ENCODE measurements around the gene AIRE. TPM values are rescaled to one million over a fixed set of nuclear protein-coding genes. Genes with fewer than 3 reads are reported as not detected.
"Not testable (repeated sequence)": the region's sequence is repeated elsewhere in the genome, so short reads cannot be mapped to it uniquely, and the experiment has no call there.

AIRE gene
- polyA plus RNA-seq, 1 donor = 0.15 TPM

DNA sequence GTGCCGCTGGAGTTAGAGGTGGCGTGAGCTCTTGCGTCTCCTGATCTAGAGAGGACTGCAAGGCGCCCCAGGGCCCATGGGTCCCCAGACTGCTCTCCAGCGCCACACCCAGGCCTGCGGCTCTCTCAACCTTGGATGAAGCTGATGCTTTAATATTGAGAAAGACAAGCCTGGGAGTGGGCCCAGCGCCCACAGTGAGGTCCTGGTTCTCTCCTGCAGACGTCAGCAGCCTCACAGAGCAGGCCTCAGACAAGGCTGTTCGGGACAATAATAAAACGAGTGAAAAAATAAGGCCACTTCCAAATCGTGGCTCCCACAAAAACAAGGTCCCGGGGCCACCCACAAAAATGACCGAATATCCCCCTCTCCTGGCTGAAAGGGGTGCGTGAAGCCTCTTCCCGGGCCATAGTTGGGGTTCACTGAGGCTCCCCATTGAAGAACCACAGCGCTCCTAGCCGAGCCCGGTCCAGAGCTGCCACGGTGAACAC is 18.0 kb upstream of the AIRE start:
- DNase-seq = no peak

DNA sequence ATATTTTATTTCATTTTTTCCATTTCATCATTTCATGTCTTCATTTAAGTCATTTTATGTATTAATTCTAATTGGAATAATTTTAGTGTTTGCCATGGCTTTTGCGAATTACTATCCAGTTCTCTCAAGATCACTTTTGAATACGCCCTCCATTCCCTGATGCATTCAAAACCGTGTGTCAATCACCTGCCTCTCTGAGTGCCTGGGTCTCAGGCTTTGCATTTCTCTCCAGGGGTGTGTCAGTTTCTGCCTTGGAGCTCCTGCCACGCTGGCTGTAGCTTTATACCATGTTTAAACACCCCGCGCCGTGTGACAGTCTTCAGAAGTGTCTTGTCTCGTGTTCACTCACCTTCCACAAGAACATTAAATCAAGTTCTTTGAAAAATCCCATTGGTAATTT is 16.6 kb upstream of the AIRE start:
- DNase-seq = no peak

DNA sequence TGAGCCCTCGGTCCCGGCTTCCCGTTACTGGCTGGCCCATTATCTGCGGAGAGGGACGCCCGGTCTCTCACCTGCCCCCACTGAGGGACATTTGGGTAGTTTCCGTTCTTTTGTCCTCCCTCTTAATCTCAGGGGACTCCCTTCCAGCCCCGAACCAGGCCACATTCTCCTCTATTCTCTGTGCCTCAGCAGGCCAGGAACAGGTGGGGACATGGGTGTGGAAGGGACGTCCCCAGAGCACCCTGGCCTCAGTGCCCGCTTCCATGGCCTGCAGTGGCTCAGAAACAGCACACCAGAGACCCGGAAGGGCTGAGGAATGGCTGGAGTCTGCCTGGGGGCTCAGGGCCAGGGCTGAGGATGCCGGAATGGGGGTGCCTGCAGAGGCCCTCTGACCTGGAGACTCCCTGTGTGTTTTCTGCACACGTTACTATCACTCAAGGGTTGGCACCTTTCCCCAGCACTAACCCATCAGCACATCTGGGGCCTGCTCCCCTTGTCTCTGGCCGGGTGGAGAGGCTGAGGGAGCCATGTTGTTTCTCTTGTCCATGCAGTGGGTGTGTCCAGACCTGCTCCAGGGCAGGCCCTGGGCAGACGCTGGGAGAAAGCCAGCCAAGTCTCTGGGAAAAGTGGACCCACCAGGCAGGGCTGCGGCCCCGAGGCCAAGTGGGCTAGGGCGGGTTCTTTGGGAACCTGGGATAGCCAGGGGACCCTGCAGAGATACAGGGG is 14.0 kb upstream of the AIRE start:
- no peak for DNase-seq

DNA sequence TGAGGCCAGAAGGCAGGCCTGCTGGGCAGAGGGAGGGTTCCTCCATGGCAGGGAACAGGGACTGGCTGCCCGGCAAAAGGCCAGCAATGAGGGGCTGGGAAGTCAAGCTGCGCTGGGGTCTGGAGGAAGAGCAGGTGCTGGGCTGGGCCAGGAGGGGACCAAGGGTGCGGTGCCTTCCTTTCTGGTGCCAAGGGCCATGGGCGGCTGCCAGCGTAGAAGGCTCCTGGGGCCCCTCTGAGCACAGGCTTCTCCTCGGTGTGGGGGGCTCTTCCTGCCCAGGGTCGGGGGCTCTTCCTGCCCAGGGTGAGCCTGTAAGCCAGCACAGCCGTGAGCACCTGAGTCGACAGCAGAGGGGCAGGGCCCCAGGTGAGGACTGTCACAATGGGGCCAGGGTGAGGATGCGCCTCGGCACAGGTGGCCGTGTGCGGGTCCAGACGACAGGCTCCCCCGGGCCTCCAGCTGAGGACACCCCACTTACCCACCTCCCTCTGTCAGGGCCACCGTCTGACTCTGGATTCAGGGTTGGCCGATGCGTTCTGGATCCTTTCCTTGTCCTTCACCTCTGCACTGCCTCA is 13.3 kb upstream of the AIRE start:
- DNase-seq = no peak

DNA sequence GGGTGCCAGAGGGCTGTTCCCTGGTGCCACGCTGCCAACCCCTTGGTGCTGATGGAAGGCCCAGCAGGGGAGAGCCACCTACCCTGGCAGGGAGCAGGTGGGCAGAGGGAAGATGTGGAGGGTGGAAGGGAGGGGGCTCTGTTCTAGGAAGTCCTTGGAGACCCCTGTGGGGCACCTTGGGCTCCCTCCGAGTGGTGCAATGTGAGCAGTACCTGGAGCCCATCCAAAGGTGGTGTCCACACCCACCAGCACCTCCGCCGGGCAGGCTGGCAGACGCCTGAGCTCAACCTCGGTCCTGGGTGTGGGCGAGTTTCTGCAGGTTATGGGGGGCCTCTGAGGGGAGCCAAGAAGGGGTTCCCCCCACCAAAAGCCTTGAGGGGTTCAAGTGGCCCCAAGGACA is 12.6 kb upstream of the AIRE start:
- DNase-seq = no peak

DNA sequence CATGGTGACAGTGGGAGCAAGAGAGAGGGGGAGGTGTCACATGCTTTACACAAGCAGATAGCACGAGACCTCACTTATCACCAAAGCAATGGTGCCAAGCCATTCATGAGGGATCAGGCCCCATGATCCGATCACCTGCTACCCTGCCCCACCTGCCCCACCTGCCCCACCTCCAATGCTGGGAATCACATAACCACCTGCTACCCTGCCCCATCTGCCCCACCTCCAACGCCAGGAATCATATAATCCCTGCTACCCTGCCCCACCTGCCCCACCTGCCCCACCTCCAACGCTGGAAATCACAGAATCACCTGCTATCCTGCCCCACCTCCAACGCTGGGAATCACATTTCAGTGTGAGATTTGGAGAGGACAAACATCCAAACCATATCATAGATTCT is 10.6 kb upstream of the AIRE start:
- no peak for DNase-seq

DNA sequence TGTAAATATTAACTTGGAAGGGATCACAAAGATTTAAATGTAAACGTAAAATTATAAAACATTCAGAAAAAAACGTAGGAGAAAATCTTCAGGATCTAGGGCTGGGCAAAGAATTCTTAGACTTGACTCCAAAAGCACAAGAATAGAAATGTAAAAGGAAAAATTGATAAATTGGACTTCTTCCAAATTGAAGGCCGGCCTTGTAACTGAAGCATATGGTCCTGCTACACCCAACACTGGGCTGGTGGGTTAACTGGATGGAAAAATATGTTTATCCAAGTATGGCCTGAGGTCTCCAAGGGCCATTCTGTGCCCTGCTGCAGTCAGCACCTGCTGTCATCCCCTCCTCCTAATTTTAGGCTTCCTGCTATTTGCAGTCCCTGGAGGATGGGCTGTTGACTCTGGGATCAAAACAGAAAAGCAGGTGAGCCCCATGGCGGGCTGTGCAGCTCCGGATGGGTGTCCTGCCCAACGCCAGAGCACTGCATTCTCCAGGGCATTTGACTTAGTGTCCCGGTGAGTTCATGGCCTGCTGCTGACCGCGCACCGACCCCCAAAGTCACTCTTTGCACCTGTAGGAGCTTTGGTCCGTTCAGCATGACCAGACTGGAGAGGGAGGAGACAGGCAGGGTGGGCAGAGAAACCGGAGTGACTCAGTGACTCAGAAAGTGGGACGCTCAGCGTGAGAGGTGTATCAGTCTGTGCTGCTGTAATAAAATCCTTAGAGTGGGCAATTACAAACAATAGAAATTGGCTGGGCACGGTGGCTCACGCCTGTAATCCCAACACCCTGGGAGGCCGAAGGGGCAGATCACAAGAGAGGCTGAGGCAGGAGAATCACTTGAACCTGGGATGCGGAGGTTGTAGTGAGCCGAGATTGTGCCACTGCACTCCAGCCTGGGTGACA is 6.1 kb upstream of the AIRE start:
- no peak for DNase-seq

DNA sequence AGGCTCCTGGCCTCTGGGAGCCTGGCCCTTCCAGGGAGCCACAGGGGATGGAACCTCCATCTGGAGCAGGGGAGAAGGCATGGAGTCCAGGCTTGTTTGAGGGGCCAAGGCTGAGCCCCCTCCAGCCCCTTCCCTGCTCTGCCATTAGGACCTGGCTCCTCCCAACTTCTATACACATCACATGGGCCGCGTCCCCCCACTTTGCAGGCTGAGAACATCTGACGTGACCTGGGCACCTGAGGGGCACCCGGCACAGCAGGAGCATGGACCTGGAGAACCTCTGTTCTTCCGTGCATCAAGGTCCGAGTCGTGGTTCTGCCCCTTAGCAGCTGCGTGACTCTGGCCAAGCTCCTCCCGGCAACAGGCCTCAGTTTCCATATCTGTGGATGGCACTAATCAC is 3.9 kb upstream of the AIRE start:
- DNase-seq = no peak

DNA sequence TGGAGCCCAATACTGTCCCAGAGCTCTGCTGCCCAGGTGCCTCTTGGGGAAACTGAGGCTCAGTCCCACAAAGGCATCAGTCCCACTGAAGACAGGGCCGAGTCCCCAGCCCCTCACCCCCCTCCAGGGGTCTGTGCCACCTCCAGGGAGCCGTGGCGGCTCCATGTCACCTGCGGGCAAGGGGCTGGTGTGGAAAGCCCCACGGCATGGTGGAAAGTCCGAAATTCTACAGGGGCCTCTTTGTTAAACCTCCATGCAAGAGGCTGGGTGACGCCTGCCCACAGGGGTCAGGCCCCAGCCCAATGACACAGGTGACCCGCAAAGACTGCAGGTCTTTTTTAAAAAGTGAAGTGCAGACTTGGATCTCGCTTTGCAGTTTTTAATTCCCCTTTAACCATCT is 3.3 kb upstream of the AIRE start:
- no peak for DNase-seq

DNA sequence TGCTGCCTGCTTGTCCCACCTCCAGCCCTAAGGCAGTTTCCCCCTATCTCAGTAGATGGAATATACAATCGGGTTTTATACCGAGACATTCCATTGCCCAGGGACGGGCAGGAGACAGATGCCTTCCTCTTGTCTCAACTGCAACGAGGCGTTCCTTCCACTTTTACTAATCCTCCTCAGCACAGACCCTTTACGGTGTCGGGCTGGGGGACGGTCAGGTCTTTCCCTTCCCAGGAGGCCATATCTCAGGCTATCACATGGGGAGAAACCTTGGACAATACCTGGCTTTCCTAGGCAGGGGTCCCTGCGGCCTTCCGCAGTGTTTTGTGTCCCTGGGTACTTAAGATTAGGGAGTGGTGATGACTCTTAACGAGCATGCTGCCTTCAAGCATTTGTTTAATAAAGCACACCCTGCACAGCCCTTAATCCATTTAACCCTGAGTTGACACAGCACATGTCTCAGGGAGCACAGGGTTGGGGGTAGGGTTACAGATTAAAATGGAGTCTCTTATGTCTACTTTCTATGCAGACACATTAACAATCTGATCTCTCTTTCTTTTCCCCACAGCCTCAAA is 2.4 kb upstream of the AIRE start:
- not testable (repeated sequence) for DNase-seq

DNA sequence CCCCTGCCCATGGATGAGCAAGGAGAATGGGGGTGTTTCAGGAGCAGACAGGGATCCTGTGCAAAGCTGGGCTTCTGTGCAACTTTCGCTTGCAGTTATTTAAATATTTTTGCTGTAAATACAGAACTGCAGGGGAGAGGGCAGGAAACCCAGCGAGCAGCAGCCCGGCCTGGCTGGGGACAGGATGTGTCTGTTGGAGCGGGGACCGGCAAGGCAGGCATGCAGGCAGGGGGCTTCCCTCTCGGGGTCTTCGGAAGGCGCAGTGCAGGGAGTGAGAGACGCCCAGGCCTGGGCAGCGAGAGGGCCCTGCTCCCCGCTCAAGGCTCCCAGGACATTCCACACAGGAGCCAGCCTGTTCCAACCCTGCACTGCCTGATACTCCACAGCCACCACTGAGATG is 1.7 kb upstream of the AIRE start:
- no peak for DNase-seq

DNA sequence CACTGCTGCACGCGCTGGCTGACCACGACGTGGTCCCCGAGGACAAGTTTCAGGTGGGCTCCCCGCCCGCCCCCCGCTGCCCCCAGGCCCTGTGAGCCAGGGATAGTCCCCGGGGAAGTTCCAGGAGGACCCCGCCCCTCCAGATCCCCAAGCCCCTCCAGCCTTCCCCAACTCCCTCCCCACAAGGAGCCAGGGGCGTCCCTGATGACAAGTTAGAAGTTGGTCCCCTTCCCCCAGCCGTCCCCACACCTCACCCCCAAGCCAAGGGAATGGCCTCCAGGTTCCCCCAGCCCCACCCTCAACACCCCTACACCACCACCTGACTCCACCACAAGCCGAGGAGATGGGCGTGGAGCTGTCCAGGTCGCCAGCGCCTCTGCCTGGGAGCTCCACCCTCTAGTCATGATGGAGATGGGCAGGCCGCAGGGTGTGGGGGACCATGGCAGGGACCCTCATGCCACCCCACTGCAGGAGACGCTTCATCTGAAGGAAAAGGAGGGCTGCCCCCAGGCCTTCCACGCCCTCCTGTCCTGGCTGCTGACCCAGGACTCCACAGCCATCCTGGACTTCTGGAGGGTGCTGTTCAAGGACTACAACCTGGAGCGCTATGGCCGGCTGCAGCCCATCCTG is 525 bp downstream of the AIRE start:
- no peak for DNase-seq

DNA sequence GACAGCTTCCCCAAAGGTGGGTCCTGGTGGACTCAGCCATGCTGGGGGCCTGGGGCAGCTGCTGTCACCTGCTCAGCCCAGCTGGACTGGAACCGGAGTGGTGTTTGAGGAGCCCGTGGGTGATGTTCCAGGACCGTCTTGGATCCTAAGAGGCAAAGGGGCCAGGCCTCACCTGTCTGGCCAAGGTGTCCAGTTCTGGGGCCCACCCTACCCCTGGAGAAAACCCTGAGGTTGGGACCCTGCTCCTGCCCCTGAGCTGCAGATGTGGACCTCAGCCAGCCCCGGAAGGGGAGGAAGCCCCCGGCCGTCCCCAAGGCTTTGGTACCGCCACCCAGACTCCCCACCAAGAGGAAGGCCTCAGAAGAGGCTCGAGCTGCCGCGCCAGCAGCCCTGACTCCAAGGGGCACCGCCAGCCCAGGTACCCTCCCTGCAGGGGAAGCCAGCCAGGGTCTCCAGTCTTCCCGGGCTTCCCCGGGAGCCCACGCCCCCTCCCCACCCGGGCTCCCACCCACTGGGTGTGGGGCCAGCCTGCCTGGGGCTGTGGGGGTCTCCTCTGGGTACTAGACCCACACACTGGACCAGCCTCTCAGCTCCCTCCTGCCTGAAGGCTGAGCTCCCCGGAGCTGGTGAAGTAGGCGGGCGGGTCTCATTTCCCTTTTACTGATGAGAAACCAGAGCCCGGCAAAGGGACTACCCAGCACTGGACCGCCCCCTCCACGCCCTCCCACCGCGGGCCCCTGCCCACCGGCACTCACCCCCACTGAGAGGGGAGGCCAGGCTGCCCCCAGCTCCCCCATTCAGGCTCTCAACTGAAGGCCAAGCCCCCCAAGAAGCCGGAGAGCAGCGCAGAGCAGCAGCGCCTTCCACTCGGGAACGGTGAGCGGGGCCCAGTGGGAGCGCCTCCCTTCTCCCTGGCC is 1.3 kb downstream of the AIRE start:
- DNase-seq = no peak

DNA sequence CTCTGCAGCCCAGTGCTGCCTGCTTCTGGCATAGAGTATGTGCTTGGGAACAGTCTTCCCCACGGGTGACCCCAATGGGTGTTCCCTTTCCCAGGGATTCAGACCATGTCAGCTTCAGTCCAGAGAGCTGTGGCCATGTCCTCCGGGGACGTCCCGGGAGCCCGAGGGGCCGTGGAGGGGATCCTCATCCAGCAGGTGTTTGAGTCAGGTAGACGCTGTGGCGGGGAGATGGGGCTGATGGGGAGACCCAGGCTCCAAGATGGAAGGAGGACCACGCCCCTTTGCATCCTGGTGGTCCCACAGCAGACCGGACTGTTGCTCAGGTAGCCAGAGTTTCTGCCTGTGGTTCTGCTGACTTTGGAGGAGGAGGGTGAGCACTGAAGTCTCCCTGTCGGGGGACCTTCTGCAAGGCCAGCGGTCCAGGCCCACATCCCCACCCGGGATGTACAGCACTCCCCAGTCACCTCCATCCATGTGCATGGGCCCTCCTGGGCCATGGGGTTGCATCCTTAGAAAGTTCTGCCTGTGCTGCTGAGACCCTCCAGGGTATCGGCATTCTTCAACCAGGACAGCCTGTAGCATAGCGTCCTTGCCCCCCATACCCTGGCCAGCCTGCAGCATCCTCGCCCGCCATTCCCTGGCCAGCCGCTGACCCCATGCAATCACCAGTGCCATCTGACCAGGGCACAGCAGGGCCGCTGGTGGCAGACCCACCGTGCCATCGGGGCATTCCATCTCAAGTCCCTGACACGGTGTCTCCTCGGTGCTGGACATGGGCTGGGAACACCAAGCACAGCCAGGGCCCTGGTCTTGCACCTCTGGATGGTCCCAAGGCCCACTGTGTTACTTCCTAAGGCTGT is 2.8 kb downstream of the AIRE start:
- DNase-seq = no peak

DNA sequence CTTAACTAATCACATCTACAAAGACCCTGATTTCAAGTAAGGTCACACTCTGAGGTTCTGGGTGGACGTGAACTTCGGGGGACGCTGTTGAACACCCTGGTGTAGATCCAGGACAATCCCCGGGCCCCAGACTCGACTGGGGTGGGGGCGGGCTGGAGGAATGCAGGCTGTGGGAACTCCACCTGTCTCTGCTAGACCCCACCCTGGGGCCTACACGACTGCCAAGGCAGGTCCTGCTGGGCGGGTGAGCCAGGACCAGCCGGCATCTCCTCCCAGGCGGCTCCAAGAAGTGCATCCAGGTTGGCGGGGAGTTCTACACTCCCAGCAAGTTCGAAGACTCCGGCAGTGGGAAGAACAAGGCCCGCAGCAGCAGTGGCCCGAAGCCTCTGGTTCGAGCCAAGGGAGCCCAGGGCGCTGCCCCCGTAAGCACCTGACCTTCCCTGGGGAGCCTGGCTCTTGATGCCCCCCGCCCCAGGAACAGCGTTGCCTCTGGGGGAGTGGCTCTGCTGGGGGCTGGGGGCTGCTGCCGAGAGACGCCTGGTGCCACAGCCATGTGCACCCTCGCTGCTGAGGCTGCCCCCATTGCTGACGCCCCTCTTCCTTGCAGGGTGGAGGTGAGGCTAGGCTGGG is 3.8 kb downstream of the AIRE start:
- no peak for DNase-seq

DNA sequence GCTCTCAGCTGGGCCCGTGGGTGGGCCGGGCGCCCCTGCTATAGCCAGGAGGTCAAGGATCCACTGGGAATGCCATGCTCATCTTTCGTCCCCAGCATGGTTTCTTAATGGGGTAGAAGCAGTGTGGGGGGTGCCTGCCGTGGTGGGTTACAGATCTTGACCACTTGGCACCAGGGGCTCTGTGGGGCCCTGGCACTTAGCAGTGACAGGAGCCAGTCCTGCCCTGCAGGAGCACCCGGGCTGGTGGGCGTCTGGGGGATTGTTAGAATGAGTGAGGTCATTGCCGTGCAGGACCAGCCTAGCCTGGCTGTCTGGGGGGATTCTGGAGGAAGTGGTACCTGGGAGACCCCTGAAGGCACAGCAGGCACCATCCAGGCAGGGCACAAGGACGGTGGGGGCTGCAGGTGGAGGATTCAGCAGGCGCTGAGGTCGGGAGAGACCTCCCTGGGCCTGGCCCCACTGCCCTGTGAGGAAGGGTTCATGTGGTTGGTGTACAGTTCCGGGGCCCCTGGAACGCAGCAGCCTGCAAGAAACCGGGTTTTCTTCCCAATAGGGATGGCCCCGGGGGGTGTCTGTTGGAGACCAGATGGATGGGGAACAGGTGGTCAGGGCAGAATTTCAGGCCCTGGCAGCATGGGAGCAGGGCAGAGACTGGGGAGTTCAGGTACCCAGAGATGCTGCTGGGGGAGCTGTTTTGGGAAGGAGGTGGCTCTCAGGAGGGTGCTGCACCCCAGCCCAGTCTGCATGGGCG is 4.8 kb downstream of the AIRE start:
- DNase-seq = no peak

DNA sequence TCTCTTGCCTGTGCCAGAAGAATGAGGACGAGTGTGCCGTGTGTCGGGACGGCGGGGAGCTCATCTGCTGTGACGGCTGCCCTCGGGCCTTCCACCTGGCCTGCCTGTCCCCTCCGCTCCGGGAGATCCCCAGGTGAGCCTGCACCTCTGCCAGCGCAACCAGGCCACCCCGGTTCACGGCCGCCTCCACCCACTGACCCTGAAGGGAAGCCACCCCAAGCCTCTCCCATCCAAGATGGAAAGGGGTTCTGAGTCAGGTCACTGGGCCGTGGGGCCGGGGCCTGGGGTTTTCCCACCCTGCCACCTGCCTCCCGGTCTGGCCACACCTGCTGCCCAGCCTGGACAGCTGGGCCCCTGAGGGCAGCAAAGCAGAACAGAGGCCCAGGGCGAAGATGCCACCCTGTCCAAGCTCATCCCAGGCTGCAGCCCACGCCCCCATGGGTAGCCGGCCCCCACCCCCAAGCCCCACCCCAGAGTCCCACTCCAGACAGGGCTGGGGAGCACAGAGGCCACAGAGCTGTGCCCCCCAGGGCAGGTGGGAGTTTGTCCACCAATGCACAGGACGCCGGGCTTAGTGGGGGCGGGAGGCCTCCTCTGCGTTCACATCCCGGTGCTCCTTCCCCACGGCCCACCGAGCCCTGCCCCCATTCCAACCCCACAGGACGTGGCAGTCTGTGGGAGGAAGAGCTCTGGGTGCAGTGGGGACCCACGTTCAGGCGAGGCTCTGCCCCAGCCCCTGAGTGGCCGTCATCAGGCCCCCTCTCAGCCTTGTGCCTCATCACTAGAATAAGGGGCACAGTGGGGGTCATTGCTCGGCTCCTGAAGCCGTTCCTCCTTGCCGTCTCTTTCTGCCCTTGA is 5.6 kb downstream of the AIRE start:
- no peak for DNase-seq
